ENCODE measurements around the gene PC.
"Not testable (repeated sequence)": the region's sequence is repeated elsewhere in the genome, so short reads cannot be mapped to it uniquely, and the experiment has no call there.

Gene PC

GRCh38 chr11:66840317-66841091 is 117.7 kb downstream of the PC start:
- DNase-seq, result no peak

GRCh38 chr11:66835768-66836405 is 122.3 kb downstream of the PC start:
- DNase-seq, result no peak

DNA sequence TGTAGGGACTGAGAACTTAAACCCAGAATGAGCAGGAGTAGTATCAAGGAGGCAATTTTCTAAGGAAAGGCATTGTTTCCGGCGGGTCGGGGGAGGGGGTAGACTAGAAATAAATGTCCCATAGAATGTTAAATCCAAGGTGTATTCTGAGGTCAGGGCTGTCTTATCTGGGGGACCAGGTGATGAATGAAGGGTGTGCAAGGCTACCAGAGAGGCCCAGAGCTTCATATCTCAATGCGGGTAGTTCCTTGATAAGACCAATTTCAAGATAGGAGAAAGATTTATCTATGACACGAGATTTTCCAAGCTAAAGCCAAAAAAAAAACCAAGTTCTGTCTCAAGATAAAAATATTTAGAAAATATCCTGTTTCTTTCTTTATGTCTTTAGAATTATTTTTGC is 123.2 kb downstream of the PC start:
- no peak for DNase-seq

- no peak for DNase-seq
Measured at GRCh38 chr11:66834539-66834845, 123.7 kb downstream of the PC start.

- DNase-seq, result not testable (repeated sequence)
Measured at GRCh38 chr11:66824573-66824972, 133.6 kb downstream of the PC start.

DNA sequence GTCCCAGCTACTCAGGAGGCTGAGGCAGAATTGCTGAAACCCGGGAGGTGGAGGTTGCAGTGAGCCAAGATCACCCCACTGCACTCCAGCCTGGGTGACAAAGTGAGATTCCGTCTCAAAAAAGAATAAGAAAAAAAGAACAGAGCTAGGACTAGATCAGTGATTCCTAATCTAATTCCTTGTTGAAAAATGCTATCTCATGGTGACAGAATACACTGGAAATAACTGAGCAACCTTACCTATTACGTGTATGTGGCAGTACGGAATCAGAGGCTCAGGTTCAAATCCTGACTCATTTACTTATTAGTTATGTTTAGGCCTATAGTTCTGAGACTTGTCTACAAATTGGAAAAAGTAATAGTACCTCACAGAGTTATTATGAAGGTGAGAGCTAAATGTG is 134.5 kb downstream of the PC start:
- DNase-seq, result no peak

- DNase-seq, result no peak
Measured at GRCh38 chr11:66820901-66821300, 137.3 kb downstream of the PC start.

DNA sequence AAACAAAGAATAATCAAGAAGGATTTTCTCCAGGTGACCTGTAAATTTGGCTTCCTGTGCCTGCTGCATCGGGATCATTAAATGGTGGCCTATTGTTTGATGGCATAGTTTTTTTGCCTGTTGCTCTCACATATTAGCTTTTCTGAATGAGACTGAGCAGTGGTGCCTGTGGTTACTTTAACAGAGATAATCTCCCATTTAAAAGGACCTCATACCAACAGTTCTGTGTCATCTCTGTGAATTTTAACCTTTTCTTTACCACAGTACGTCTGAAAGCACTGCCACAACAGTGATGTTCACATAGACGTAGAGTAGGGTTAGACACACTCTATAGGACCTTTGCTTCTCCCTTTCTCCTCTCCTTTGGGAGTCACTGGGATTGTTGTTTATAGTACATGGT is 137.8 kb downstream of the PC start:
- DNase-seq, result no peak

DNA sequence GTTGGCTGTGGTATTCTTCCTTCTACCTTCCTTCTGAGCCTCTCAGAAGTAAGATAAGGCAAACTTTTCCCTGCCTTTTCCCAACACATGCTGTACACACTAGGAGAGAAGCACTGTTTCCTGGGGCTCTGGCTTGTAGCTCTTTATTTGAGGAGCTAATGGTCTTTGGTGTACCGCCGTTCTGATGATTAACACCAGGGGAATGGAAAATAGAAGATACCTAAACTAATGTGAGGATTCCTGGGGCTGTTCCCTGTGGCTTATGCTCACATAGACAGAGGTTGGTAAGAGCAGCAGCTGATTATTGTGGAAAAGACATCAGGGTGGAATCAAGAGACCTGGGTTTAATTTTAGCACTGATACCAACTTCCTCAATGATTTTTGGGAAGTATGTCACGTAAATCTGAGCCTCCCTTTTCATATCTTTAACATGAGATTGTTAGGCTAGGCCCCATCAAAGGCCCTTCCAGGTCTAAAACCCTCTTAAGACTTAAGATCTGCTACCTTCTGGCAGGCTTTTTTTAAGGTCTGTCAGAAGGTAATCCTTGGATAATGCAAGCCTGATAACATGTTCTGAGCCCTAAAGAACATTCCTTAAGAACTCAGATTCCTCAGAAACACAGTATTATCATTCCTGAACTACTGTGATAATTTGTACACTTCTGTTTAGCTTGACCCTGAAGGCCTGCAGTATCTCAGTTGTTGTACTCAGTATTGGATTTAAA is 139.8 kb downstream of the PC start:
- no peak for DNase-seq

DNA sequence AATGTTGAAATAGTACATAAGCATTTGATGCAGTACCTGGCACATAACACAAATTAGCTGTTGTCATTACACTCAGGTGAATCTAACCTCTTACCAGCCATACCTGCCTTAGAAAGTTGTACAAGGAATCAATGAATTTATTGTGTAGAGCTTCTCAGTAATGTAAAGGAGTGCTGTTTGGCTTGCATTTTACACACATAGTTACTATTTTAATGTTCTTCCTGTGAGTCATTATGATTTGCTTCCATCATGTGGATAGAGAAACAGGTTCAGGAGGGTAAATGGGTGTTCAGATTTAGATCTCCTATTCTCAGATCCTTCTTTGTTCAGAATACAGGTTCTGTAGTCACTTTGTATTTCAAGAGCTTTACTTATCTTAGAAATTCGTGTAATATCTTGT is 142.5 kb downstream of the PC start:
- no peak for DNase-seq

- no peak for DNase-seq
Measured at GRCh38 chr11:66814678-66815077, 143.5 kb downstream of the PC start.

- DNase-seq, result no peak
Measured at GRCh38 chr11:66810576-66811185, 147.5 kb downstream of the PC start.

DNA sequence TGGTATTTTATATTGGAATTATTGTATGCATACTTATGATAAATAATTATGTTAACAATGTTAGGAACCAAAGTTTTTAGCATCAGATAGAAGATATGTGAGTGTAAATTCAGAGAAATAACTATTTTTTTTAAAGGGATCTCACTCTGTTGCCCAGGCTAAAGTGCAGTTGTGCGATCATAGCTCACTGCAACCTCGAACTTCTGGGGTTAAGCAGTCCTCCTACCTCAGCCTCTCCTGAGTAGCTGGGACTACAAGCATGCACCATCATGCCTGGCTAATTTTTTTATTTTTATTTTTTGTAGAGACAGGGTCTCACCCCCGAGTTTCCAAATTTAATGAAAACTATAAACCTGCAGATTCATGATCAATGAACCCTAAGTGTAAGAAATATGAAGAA is 148.6 kb downstream of the PC start:
- DNase-seq, result no peak

GRCh38 chr11:66800720-66801428 is 157.3 kb downstream of the PC start:
- no peak for DNase-seq

- not testable (repeated sequence) for DNase-seq
Measured at GRCh38 chr11:66799815-66800214, 158.4 kb downstream of the PC start.
